ENCODE results near the gene VEPH1. TPM values are rescaled to one million over a fixed set of nuclear protein-coding genes. Genes with fewer than 3 reads are reported as not detected.

The VEPH1 gene
- total RNA-seq, 4 donors from 2014 or later, result 0.07 TPM; not detected in 3

DNA sequence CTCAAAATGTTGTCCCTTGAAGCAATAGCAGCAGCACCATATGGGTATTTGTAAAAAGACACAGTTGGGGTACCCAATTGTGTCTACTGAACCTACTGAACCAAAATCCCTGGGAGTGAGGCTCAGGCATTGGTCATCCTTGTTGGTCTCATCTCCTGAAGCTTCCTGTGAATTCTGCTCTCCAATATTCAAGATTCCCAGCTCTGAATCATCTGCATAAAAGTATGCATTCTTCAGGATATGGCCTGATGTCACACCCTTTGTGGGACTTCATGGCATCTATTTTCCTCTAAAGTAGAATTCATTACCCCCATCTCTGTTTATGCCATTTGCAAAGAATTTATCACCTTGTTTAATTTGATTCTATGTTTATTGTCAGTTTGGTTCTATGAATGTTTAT is 79.9 kb downstream of the VEPH1 start:
- H3K27me3 ChIP-seq, result no peaks in the 10 kb centered on the region
- TF ChIP-seq POLR2A (IDR thresholded peaks at IDR 0.05), result no peak
- TF ChIP-seq, protein P1, sequence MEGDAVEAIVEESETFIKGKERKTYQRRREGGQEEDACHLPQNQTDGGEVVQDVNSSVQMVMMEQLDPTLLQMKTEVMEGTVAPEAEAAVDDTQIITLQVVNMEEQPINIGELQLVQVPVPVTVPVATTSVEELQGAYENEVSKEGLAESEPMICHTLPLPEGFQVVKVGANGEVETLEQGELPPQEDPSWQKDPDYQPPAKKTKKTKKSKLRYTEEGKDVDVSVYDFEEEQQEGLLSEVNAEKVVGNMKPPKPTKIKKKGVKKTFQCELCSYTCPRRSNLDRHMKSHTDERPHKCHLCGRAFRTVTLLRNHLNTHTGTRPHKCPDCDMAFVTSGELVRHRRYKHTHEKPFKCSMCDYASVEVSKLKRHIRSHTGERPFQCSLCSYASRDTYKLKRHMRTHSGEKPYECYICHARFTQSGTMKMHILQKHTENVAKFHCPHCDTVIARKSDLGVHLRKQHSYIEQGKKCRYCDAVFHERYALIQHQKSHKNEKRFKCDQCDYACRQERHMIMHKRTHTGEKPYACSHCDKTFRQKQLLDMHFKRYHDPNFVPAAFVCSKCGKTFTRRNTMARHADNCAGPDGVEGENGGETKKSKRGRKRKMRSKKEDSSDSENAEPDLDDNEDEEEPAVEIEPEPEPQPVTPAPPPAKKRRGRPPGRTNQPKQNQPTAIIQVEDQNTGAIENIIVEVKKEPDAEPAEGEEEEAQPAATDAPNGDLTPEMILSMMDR (IDR thresholded peaks at IDR 0.05 in 4 of 5, conservative IDR thresholded peaks at IDR 0.05 in 1 of 5), result no peak
- no peak for DNase-seq
- H3K4me1 ChIP-seq, result no peaks in the 10 kb centered on the region
- no peak overlapping the region for H3K27ac ChIP-seq
- no peak for ATAC-seq
- H3K36me3 ChIP-seq, result no peaks in the 10 kb centered on the region
- in situ Hi-C loops (cut with MboI; ENCODE audit: low sequenced_read_pairs in 4 of 4) (no loop called here), intact Hi-C loops (cut with DNase I; ENCODE audit: low total_unique reads) (no loop called here)
- H3K4me3 ChIP-seq, result no peak overlapping the region
- H3K9me3 ChIP-seq, result no peaks in the 10 kb centered on the region

DNA sequence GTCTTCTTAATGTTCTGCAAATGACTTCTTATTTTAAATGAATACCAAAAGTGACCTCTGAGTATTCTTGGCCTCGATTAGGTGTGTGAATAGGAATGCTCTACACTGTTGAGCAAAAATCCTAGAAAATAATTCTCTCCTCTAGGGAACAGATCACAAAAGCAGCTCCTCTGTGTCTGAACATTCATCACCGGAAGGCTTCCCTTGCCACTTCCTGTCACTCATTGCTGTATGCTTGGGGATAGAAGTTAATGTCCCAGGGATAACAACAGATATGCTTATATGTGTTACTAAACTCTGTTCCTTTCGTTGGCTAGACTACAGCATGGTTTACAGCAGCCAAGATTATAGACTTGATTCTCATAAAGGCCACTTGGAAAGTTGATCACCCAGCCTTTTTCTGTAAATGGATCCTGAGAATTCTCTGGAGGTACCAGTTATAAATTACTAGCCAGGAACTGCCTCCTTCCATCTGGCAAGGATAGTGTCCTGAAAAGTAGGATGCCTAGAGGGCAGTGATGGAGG is 82.5 kb downstream of the VEPH1 start:
- in situ Hi-C loops (cut with MboI; ENCODE audit: low sequenced_read_pairs in 4 of 4), result no loop called here
- intact Hi-C loops (cut with DNase I; ENCODE audit: low total_unique reads), result no loop called here
- Histone ChIP-seq H3K27me3 (no peaks in the 10 kb centered on the region), H3K27ac (no peak overlapping the region), H3K4me1 (no peaks in the 10 kb centered on the region), H3K9me3 (no peaks in the 10 kb centered on the region), H3K36me3 (no peaks in the 10 kb centered on the region), H3K4me3 (no peak overlapping the region)
- ATAC-seq, result no peak
- no peak for DNase-seq
- TF ChIP-seq, protein P1 (IDR thresholded peaks at IDR 0.05 in 4 of 5, conservative IDR thresholded peaks at IDR 0.05 in 1 of 5), result no peak
- no peak for TF ChIP-seq POLR2A (IDR thresholded peaks at IDR 0.05)

DNA sequence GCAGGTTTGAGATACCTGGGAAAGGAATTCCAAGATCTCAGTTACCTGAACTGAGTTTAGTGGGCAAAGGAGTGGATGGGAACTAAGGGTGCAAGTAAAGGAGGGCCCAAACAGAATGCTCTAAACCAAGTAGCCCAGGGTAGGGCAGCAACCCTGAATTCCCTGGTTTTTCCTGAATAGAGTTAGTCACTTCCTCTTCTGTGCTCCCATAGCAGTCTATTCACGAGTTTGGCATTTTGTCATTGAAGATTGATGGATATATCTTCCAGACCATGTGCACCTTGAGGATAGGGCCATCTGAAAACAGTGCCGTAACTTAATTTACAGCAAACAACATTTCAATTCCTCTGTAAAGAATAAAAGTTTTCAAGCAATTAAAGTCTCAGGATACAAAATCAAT is 85.1 kb downstream of the VEPH1 start:
- Histone ChIP-seq H3K27me3 (no peaks in the 10 kb centered on the region), H3K4me3 (no peak overlapping the region), H3K4me1 (no peaks in the 10 kb centered on the region), H3K36me3 (no peaks in the 10 kb centered on the region), H3K27ac (no peak overlapping the region), H3K9me3 (no peaks in the 10 kb centered on the region)
- in situ Hi-C loops (cut with MboI; ENCODE audit: low sequenced_read_pairs in 4 of 4), result no loop called here
- intact Hi-C loops (cut with DNase I; ENCODE audit: low total_unique reads), result no loop called here
- no peak for TF ChIP-seq POLR2A (IDR thresholded peaks at IDR 0.05)
- TF ChIP-seq, protein P1 (IDR thresholded peaks at IDR 0.05 in 4 of 5, conservative IDR thresholded peaks at IDR 0.05 in 1 of 5), result no peak
- DNase-seq, result no peak
- no peak for ATAC-seq

DNA sequence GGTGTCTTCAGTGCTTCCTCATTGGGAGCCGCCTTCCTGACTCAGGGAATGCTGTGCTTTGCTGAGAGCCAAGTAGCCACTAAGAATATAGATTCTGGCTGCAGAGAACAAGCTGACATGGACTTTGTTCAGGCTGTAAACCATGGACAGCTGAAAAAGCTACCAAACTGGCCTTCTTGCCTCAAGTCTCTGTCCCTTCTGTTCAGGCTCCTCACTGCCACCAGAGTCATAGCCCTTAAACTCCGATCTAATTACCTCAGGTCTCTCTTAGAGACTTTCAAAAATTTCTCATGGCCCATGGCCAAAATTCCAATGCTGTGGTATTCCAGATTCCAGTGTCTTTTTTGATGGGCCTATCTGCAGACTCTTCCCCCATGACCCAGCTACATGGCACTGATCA is 86.0 kb downstream of the VEPH1 start:
- TF ChIP-seq, protein P1 (IDR thresholded peaks at IDR 0.05 in 4 of 5, conservative IDR thresholded peaks at IDR 0.05 in 1 of 5), result no peak
- TF ChIP-seq POLR2A (IDR thresholded peaks at IDR 0.05), result no peak
- intact Hi-C loops (cut with DNase I; ENCODE audit: low total_unique reads) (no loop called here), in situ Hi-C loops (cut with MboI; ENCODE audit: low sequenced_read_pairs in 4 of 4) (no loop called here)
- ATAC-seq (no peak), DNase-seq (no peak)
- Histone ChIP-seq H3K27ac (no peak overlapping the region), H3K36me3 (no peaks in the 10 kb centered on the region), H3K9me3 (no peaks in the 10 kb centered on the region), H3K27me3 (no peaks in the 10 kb centered on the region), H3K4me1 (no peaks in the 10 kb centered on the region), H3K4me3 (no peak overlapping the region)

All from gastrocnemius medialis (tissue), 4 donors.